ENCODE results near the gene PRKCD.
A peak's percentile ranks its signal among the peaks of the same experiment; 100 is the strongest.

The PRKCD gene

GRCh38 chr3:53120336-53120735 is 40.7 kb upstream of the PRKCD start:
- no peak for DNase-seq (ENCODE audit: low read depth)

GRCh38 chr3:53122255-53122932 is 38.6 kb upstream of the PRKCD start:
- TF ChIP-seq CTCF (conservative IDR thresholded peaks at IDR 0.05; ENCODE audit: control insufficient read depth, insufficient read depth, low read depth, low read length), result no peak
- H3K4me3 ChIP-seq (ENCODE audit: control insufficient read depth, low read depth, low read length), result no peak overlapping the region
- no peak for DNase-seq (ENCODE audit: low read depth)

More at GRCh38 chr3:53120336-53120735, 40.7 kb upstream of the PRKCD start:
- H3K4me3 ChIP-seq (ENCODE audit: control insufficient read depth, low read depth, low read length), result no peak overlapping the region
- TF ChIP-seq CTCF (conservative IDR thresholded peaks at IDR 0.05; ENCODE audit: control insufficient read depth, insufficient read depth, low read depth, low read length), result no peak

- no peak for DNase-seq (ENCODE audit: low read depth)
- TF ChIP-seq CTCF (conservative IDR thresholded peaks at IDR 0.05; ENCODE audit: control insufficient read depth, insufficient read depth, low read depth, low read length), result no peak
- H3K4me3 ChIP-seq (ENCODE audit: control insufficient read depth, low read depth, low read length), result no peak overlapping the region
Measured at GRCh38 chr3:53122933-53123305, 38.1 kb upstream of the PRKCD start.

GRCh38 chr3:53123510-53123909 is 37.5 kb upstream of the PRKCD start:
- no peak for DNase-seq (ENCODE audit: low read depth)
- no peak overlapping the region for H3K4me3 ChIP-seq (ENCODE audit: control insufficient read depth, low read depth, low read length)
- TF ChIP-seq CTCF (conservative IDR thresholded peaks at IDR 0.05; ENCODE audit: control insufficient read depth, insufficient read depth, low read depth, low read length), result no peak

GRCh38 chr3:53123953-53124352 is 37.1 kb upstream of the PRKCD start:
- no peak for TF ChIP-seq CTCF (conservative IDR thresholded peaks at IDR 0.05; ENCODE audit: control insufficient read depth, insufficient read depth, low read depth, low read length)
- DNase-seq (ENCODE audit: low read depth), result no peak

GRCh38 chr3:53126601-53127000 is 34.4 kb upstream of the PRKCD start:
- no peak for TF ChIP-seq CTCF (conservative IDR thresholded peaks at IDR 0.05; ENCODE audit: control insufficient read depth, insufficient read depth, low read depth, low read length)
- H3K4me3 ChIP-seq (ENCODE audit: control insufficient read depth, low read depth, low read length), result no peak overlapping the region
- no peak for DNase-seq (ENCODE audit: low read depth)

More at GRCh38 chr3:53123953-53124352, 37.1 kb upstream of the PRKCD start:
- H3K4me3 ChIP-seq (ENCODE audit: control insufficient read depth, low read depth, low read length), result no peak overlapping the region

- no peak for DNase-seq (ENCODE audit: low read depth)
- H3K4me3 ChIP-seq (ENCODE audit: control insufficient read depth, low read depth, low read length), result peak overlapping the region; percentile 95
- no peak for TF ChIP-seq CTCF (conservative IDR thresholded peaks at IDR 0.05; ENCODE audit: control insufficient read depth, insufficient read depth, low read depth, low read length)
Measured at GRCh38 chr3:53129344-53129743, 31.7 kb upstream of the PRKCD start.

Measured in fibroblast of mammary gland (primary cell).